ENCODE data around the gene GRAP2.
A peak's percentile ranks its signal among the peaks of the same experiment; 100 is the strongest.

Gene GRAP2

GRCh38 chr22:39994566-39995392, 93.9 kb downstream of the GRAP2 start, which contains the start of gene FAM83F:
TSS of gene FAM83F (plus strand) at chr22:39994954. CDS start at chr22:39995043, 89 bp downstream.
- peak; percentile 65 for ATAC-seq
- Mint-ChIP-seq H3K36me3 (no peaks in the 10 kb centered on the region), H3K4me1 (peaks cover 7% of the 10 kb centered on the region), H3K27me3 (peaks cover 55% of the 10 kb centered on the region), H3K27ac (peak within 1 kb of the TSS; percentile 15), H3K4me3 (peak within 1 kb of the TSS; percentile 10), H3K9me3 (no peaks in the 10 kb centered on the region)

- no peak overlapping the region for H3K27ac Mint-ChIP-seq
- ATAC-seq, result no peak
- H3K9me3 Mint-ChIP-seq, result no peaks in the 10 kb centered on the region
- H3K4me3 Mint-ChIP-seq, result no peak overlapping the region
- peaks cover 64% of the 10 kb centered on the region for H3K27me3 Mint-ChIP-seq
- no peaks in the 10 kb centered on the region for H3K36me3 Mint-ChIP-seq
- H3K4me1 Mint-ChIP-seq, result peaks cover 7% of the 10 kb centered on the region
These were observed 94.7 kb downstream of the GRAP2 start for GRCh38 chr22:39995393-39996252.

DNA sequence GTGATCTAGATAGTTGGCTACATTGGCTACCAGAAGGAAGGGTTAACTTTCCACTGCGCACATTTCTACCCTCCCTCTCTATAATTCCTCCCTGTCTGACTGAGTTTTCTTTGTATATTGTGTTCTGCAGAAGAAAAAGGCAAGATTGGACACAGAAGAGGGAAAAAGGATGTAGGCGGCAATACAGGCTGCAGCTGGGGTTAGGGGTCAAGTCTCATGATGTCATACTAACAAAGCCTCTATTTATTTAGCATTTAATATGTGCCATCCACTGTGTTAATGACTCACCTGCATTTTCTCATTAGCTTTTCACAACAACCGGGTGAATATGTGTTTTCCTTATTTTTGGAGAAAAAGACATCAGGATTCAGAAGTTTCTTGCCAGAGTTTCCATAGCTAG, 95.8 kb downstream of the GRAP2 start:
- no peak for ATAC-seq
- Mint-ChIP-seq H3K36me3 (no peaks in the 10 kb centered on the region), H3K4me1 (peaks cover 7% of the 10 kb centered on the region), H3K27ac (no peak overlapping the region), H3K27me3 (peaks cover 74% of the 10 kb centered on the region), H3K9me3 (no peaks in the 10 kb centered on the region), H3K4me3 (no peak overlapping the region)

DNA sequence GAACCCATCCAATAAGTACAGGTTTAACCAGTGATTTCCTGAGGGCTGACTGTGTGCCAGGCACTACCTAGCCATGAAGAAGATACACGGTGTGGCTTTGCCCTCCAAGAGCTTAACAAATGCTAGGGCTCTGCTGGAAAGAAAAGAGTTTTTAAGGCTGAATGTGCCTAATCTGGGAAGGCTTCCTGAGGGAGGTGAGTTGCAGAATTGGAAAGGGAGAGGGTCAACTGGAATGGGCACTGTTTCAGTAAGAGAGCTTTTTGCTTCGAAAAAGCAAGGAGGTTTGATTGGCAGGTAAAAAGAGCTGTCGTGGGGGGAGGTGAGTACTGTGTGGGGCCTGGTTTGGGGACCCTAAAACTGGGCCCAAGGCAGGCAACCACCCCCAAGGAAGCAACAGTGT, 96.5 kb downstream of the GRAP2 start:
- Mint-ChIP-seq H3K27ac (no peak overlapping the region), H3K27me3 (peaks cover 81% of the 10 kb centered on the region), H3K9me3 (no peaks in the 10 kb centered on the region), H3K36me3 (no peaks in the 10 kb centered on the region), H3K4me1 (peaks cover 7% of the 10 kb centered on the region), H3K4me3 (no peak overlapping the region)
- ATAC-seq, result no peak

GRCh38 chr22:39997939-39998726, 97.2 kb downstream of the GRAP2 start:
- H3K4me1 Mint-ChIP-seq, result peaks cover 7% of the 10 kb centered on the region
- no peaks in the 10 kb centered on the region for H3K36me3 Mint-ChIP-seq
- ATAC-seq, result no peak
- H3K27ac Mint-ChIP-seq, result no peak overlapping the region
- H3K27me3 Mint-ChIP-seq, result peaks cover 78% of the 10 kb centered on the region
- H3K4me3 Mint-ChIP-seq, result no peak overlapping the region
- H3K9me3 Mint-ChIP-seq, result no peaks in the 10 kb centered on the region

DNA sequence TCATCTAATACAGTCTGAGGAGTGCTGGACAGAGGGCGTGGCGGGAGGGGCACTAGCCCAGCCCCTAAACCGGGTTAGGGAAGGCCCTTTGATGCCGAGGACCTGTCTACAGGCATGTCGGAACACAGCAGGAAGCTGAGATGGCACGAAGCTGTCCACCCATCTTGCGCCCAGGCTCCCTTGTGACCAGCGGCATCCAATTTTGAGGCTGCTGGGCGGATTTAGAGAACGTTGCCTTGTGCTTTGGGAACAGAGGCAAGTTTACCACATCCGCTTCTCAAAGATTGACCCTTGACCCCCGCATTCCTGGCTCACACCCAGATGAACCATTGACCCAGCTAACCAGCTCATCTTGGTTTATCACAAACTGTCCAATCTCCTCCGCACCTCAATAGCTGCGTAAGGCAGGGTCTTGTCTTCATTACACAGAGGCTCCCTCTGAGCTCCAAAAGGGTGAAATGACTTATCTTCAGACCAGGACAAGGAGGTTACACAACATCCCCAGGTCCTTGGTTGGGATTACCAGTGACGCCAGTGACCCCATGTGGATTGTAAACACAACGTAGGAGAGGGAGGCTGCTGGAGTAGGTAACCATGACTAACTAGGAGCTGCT, 98.4 kb downstream of the GRAP2 start:
- H3K27me3 Mint-ChIP-seq, result peaks cover 66% of the 10 kb centered on the region
- no peaks in the 10 kb centered on the region for H3K36me3 Mint-ChIP-seq
- H3K4me3 Mint-ChIP-seq, result no peak overlapping the region
- no peaks in the 10 kb centered on the region for H3K9me3 Mint-ChIP-seq
- no peak for ATAC-seq
- H3K4me1 Mint-ChIP-seq, result no peaks in the 10 kb centered on the region
- no peak overlapping the region for H3K27ac Mint-ChIP-seq

- Mint-ChIP-seq H3K27me3 (peaks cover 74% of the 10 kb centered on the region), H3K27ac (no peak overlapping the region), H3K4me1 (no peaks in the 10 kb centered on the region), H3K9me3 (no peaks in the 10 kb centered on the region), H3K4me3 (no peak overlapping the region), H3K36me3 (no peaks in the 10 kb centered on the region)
- no peak for ATAC-seq
These were observed 99.3 kb downstream of the GRAP2 start for GRCh38 chr22:40000171-40000570.

- peaks cover 78% of the 10 kb centered on the region for H3K27me3 Mint-ChIP-seq
- H3K4me3 Mint-ChIP-seq, result no peak overlapping the region
- H3K27ac Mint-ChIP-seq, result no peak overlapping the region
- ATAC-seq, result no peak
- no peaks in the 10 kb centered on the region for H3K36me3 Mint-ChIP-seq
- no peaks in the 10 kb centered on the region for H3K4me1 Mint-ChIP-seq
- no peaks in the 10 kb centered on the region for H3K9me3 Mint-ChIP-seq
These were observed 100.2 kb downstream of the GRAP2 start for GRCh38 chr22:40001106-40001505.

GRCh38 chr22:40001800-40002577, 101.1 kb downstream of the GRAP2 start:
- Mint-ChIP-seq H3K27ac (no peak overlapping the region), H3K36me3 (no peaks in the 10 kb centered on the region), H3K9me3 (no peaks in the 10 kb centered on the region), H3K4me1 (no peaks in the 10 kb centered on the region), H3K27me3 (peaks cover 78% of the 10 kb centered on the region), H3K4me3 (no peak overlapping the region)
- ATAC-seq, result no peak

DNA sequence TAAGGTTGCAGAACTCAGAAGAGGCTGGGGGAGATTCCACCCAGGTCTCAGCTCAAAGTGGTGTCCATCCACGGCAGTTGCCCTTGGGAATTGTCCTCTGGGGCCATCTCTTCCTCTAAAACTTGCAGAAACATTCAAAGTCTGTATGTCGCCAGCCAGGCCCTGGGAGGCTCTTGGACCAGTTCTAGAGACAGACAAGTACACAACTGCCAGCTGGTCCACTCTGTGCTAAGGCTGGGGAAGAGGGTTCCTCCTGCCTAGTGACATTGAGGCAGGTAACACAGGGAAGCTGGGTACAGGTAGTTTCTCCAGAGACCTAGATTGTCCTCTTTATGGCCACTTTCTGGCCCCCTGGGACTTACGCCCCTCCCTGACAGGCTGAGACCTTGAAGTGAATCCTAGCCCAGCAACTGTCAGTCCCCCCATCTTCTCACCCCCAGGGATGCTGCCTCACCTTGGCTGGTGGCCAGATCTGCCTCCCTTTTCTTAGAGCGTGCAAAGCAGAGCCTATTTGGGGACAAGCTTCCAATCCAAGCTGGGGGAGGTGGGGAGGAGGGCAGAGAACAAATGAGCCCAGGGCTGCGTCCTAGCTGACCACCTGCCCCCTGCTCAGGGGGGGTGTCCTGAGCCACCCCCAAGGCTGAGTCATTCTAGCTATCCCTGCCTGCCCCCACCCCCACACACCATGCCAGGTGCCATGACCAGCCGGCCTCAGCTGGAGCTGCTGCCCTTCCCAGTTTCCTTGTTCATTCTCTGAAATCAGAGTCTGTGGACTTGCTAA, 102.2 kb downstream of the GRAP2 start:
- H3K27me3 Mint-ChIP-seq, result peaks cover 78% of the 10 kb centered on the region
- ATAC-seq, result no peak

DNA sequence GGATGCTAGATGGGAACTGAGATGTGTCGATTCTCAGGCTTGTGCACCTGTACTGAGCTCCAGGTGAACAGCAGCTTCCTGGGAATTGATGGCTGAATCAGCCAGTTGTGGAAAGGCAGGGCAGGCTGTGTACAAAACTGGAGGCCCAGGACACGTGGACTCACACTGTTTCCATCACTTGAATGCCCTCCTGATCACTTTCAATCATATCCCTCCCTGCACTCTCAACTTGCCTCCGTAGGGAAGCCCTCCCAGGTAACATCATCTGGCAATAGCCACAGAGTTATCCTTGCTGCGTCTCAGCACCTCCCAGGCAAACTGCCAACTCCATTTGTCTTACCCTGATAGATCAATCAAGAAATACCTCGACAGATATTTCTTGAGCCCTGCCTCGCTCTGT, 104.0 kb downstream of the GRAP2 start:
- Mint-ChIP-seq H3K36me3 (peaks cover 5% of the 10 kb centered on the region), H3K27me3 (peaks cover 82% of the 10 kb centered on the region), H3K27ac (no peak overlapping the region), H3K4me1 (no peaks in the 10 kb centered on the region), H3K9me3 (no peaks in the 10 kb centered on the region), H3K4me3 (no peak overlapping the region)
- ATAC-seq, result no peak

More for the DNA sequence above, 102.2 kb downstream of the GRAP2 start:
- H3K4me3 Mint-ChIP-seq, result no peak overlapping the region
- no peaks in the 10 kb centered on the region for H3K9me3 Mint-ChIP-seq
- H3K36me3 Mint-ChIP-seq, result peaks cover 5% of the 10 kb centered on the region
- no peaks in the 10 kb centered on the region for H3K4me1 Mint-ChIP-seq
- no peak overlapping the region for H3K27ac Mint-ChIP-seq

DNA sequence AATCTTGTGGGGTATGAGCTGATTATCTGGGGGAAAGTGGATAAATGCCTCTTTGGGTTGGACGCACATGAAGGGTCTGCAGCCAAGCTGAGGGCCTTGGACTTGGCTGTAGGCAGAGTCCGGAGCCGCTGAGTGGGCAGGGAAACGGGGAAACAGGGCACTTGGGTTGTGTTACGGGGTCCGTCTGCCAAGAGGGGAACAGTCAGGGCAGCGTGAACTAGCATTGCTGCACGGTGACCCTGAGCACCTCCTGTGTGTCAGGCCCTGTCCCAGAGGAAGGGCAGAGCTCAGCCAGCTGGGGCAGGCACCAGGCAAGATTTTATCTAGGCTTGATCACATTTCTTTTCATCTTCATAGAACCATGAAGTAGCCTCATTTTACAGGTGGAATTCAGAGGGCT, 105.8 kb downstream of the GRAP2 start:
- Mint-ChIP-seq H3K4me1 (no peaks in the 10 kb centered on the region), H3K27me3 (peaks cover 79% of the 10 kb centered on the region), H3K4me3 (no peak overlapping the region), H3K36me3 (peaks cover 5% of the 10 kb centered on the region), H3K27ac (no peak overlapping the region), H3K9me3 (no peaks in the 10 kb centered on the region)
- no peak for ATAC-seq

DNA sequence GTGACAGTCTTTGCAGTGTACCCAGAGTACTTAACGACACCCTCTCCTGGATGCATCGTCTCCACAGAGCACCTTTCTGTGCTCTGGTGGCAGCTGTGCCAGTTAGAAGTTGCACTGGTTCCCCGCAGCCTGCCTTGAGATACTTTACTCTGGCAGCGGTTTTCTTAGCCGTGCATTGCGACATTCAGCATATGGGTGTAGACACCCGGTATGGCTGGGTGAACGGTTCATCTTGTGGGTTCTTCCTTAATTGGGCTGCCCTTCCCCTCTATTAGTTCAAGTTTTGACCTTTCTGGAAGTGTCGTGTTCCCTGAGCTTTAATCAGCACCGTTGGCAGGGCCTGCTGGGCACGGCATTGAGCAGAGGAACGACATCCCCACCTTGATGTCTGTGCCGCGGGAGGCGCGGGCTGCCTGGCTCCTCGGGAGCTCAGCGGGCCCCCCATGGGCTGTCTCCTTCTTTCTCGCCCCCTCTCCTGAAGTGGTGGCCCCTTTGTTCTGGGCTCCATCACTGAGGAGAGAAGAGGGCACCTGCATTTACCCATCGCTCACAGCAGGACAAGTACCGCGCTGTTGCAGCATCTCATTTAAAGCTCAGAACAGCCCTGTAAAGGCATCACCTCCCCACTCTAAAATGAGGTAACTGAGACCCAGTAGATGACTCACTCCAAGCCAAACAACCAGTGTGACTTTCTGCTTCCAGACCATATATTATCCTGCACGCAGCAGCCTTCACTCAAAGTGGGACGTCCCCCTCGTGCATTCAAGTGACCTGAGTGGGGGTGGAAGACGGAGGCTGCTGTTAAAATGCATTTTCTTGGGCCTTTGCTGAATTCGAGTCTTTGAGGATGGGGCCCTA, 107.2 kb downstream of the GRAP2 start:
- Mint-ChIP-seq H3K27me3 (peaks cover 81% of the 10 kb centered on the region), H3K4me1 (no peaks in the 10 kb centered on the region), H3K36me3 (peaks cover 5% of the 10 kb centered on the region), H3K27ac (peak overlapping the region; percentile 49), H3K9me3 (no peaks in the 10 kb centered on the region), H3K4me3 (no peak overlapping the region)
- no peak for ATAC-seq

Data from stimulated activated memory B cell treated with anti-CD40 and anti-IgM and Interleukin-4, amounts not matched to agents 10 μg/mL and 1 μg/mL and 100 μg/mL, for 72 hours (primary cell).